Measurements from ENCODE around the gene ADA.

- TF ChIP-seq CTCF (optimal IDR thresholded peaks at IDR 0.05 in 1 of 3, IDR thresholded peaks at IDR 0.05 in 1 of 3, conservative IDR thresholded peaks at IDR 0.05 in 1 of 3; ENCODE audit: extremely low read depth in 1 of 3, insufficient read depth in 2 of 3, low read length in 3 of 3) (no peak), EZH2 (IDR thresholded peaks at IDR 0.05; ENCODE audit: low read length) (no peak)
Observed at GRCh38 chr20:44599715-44600114, 51.8 kb downstream of the ADA start.

Measured in keratinocyte (primary cell).